Activated T-cell treated with anti-CD3 and anti-CD28 coated beads, Interleukin-2, amount 50 U/mL, for 4 hours (primary cell): ENCODE results near the gene ACKR2. TPM values are rescaled to one million over a fixed set of nuclear protein-coding genes. Genes with fewer than 3 reads are reported as not detected.

Experiments used
- ATAC-seq, 2 donors: fragments of 200-7000 bp; cut with Tn5 transposase; one replicate each; pipeline ENCODE4 v1.10.0; 2021
- DNase-seq: peaks from one replicate; pipeline ENCODE4 v3.0.0-alpha.2; 2020
- H3K27me3 Mint-ChIP-seq: one replicate; pipeline ENCODE4 v1.8.0; 2021; ENCODE audit warnings: low read depth, mixed read lengths
- H3K36me3 Mint-ChIP-seq: one replicate; pipeline ENCODE4 v1.8.0; 2022; ENCODE audit warnings: mixed read lengths; ENCODE audit not compliant: insufficient read depth
- H3K4me1 Mint-ChIP-seq: one replicate; pipeline ENCODE4 v1.8.0; 2021; ENCODE audit warnings: low read depth, mixed read lengths
- H3K4me3 Mint-ChIP-seq: one replicate; pipeline ENCODE4 v1.8.0; 2021; ENCODE audit warnings: mild to moderate bottlenecking, moderate library complexity, mixed read lengths
- H3K9me3 Mint-ChIP-seq: one replicate; pipeline ENCODE4 v1.8.0; 2021; ENCODE audit warnings: mixed read lengths
- total RNA-seq, 3 donors: library from RNA; stranded (reverse); gene quantifications; one replicate each; pipeline ENCODE4 v1.2.1, GENCODE V29; 2021

ACKR2 gene
- total RNA-seq, 3 donors from 2014 or later: 0.13 to 0.56 (median 0.14) TPM

DNA sequence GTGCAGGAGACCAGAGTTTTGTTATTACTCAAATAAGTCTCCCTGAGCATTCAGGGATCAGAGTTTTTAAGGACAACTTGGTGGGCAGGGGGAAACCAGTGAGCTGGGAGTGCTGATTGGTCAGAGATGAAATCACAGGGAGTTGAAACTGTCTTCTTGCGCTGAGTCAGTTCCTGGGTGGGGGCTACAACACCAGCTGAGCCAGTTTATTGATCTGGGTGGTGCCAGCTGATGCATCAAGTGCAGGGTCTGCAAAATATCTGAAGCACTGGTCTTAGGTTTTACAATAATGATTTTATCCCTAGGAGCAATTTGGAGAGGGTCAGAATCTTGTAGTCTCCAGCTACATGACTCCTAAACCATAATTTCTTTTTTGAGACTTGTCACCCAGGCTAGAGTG, 82.9 kb downstream of the ACKR2 start:
- Mint-ChIP-seq H3K36me3 (no peaks in the 10 kb centered on the region), H3K27me3 (peaks cover 15% of the 10 kb centered on the region), H3K4me3 (no peak overlapping the region), H3K9me3 (no peaks in the 10 kb centered on the region), H3K4me1 (no peaks in the 10 kb centered on the region)
- ATAC-seq: no peak
- DNase-seq: no peak

- no peaks in the 10 kb centered on the region for H3K9me3 Mint-ChIP-seq
- H3K4me3 Mint-ChIP-seq: no peak overlapping the region
- H3K27me3 Mint-ChIP-seq: peaks cover 12% of the 10 kb centered on the region
- no peaks in the 10 kb centered on the region for H3K36me3 Mint-ChIP-seq
- ATAC-seq: no peak
- no peak for DNase-seq
- no peaks in the 10 kb centered on the region for H3K4me1 Mint-ChIP-seq
Observed at GRCh38 chr3:42892807-42893206, 83.6 kb downstream of the ACKR2 start.

DNA sequence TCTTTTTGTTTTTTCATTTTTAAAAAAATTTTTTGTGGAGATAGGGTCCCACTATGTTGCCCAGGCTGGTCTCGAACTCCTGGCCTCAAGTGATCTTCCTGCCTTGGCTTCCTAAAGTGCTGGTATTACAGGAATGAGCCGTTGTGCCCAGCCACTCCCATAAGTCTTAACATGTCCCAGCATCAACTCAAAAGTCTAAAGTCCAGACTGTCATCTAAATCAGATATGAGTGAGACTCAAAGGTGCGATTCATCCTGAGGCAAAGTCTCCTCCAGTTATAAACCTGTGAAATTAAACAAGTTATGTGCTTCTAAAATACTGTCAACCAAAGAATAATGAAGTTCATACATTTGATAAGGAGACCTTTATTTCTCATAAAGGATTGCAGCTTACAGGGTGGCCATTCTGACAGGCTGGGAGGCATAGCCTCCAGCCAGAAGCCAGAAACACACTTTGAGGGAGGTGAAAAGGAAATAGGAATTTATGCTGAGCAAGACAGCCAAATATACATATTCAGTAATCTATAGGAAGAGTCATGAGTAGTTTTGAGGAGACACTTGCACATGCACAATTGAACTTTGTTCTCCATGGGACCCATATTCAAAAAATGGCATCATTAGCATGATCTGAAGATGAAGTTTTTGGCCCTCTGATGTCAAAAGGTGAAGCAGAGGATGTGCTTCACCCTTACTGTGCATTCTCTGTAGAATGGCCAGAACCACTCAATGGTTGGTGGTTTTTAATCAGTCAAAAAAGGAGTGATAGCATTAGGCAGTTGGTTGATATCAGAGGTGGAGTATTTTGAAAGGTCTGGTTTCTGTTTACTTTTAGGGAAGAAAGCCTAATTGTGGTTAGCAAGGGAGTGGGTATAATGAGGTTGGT, 85.7 kb downstream of the ACKR2 start:
- DNase-seq (no peak), ATAC-seq (no peak)
- Mint-ChIP-seq H3K27me3 (peaks cover 6% of the 10 kb centered on the region), H3K36me3 (no peaks in the 10 kb centered on the region), H3K4me3 (no peak overlapping the region), H3K9me3 (no peaks in the 10 kb centered on the region), H3K4me1 (no peaks in the 10 kb centered on the region)

DNA sequence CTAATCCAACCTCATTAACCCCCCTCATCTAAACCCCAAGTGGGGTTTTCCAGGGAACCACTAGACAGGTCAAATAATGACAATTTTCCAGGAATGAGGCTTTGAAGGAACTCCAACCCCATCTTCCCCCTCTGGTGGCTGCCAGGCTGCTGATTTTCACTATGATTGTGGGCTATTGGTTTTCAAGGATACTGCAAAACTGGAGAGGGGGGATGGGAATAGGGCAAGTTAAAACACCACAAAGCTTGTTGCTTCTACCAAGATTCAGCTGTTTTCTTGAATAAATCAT, 86.3 kb downstream of the ACKR2 start:
- no peaks in the 10 kb centered on the region for H3K9me3 Mint-ChIP-seq
- DNase-seq: no peak
- H3K27me3 Mint-ChIP-seq: peaks cover 7% of the 10 kb centered on the region
- H3K4me3 Mint-ChIP-seq: no peak overlapping the region
- no peak for ATAC-seq
- H3K4me1 Mint-ChIP-seq: no peaks in the 10 kb centered on the region
- H3K36me3 Mint-ChIP-seq: no peaks in the 10 kb centered on the region

DNA sequence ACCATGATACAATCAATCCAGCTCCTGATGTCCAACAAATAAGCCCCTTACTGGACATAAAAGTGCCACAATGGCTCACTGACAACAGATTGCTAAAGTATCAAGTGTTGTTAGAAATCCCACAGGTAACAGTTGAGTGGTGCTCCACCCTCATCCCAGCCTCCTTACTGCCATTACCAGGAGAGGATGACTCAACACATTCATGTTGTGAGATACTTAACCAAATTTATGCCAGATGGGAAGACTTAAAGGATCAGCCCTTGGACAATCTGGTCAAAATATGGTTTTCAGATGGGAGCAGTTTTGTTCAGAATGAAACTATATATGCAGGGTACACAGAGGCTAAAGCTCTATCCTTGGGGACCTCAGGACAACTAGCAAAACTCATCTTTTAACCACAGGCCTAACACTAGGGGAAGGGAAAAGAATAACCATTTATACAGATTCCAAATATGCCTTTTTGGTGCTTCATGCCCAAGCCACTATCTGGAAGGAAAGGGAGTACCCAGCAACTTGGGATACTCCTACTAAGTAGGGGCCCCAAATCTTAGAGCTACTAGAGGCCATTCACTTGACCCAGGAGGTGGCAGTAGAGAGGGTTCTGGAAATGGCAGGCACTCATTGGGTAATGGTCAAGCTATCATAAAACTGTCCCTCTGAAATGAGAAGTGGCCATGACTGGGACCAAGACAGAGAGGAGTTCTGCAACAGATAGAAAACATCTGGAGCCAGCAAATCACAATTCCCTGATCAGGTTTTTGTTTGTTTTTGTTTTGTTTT, 89.8 kb downstream of the ACKR2 start:
- DNase-seq (no peak), ATAC-seq (no peak)
- H3K9me3 Mint-ChIP-seq: peaks cover 5% of the 10 kb centered on the region
- peaks cover 3% of the 10 kb centered on the region for H3K27me3 Mint-ChIP-seq
- H3K4me3 Mint-ChIP-seq: no peak overlapping the region
- H3K36me3 Mint-ChIP-seq: no peaks in the 10 kb centered on the region
- H3K4me1 Mint-ChIP-seq: no peaks in the 10 kb centered on the region

GRCh38 chr3:42900226-42901072, 91.2 kb downstream of the ACKR2 start:
- peaks cover under 1% of the 10 kb centered on the region for H3K4me1 Mint-ChIP-seq

DNA sequence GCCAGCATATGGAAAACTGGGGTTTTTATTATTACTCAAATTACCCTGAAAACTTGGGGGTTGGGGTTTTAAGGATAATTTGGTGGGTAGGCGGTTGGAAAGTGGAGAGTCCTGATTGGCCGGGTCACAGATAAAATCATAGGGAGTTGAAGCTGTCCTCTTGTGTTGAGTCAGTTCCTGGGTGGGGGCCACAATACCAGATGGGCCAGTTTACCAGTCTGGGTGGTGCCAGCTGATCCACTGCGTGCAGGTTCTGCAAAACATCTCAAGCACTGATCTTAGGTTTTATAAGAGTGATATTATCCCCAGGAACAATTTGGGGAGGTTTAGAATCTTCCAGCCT, 91.8 kb downstream of the ACKR2 start:
- no peak overlapping the region for H3K4me3 Mint-ChIP-seq
- peaks cover 20% of the 10 kb centered on the region for H3K27me3 Mint-ChIP-seq
- H3K4me1 Mint-ChIP-seq: peaks cover 4% of the 10 kb centered on the region
- ATAC-seq (no peak), DNase-seq (no peak)
- H3K36me3 Mint-ChIP-seq: peaks cover 2% of the 10 kb centered on the region
- H3K9me3 Mint-ChIP-seq: peaks cover 12% of the 10 kb centered on the region

More at GRCh38 chr3:42900226-42901072, 91.2 kb downstream of the ACKR2 start:
- Mint-ChIP-seq H3K27me3 (peaks cover 15% of the 10 kb centered on the region), H3K9me3 (peaks cover 12% of the 10 kb centered on the region), H3K36me3 (peaks cover 2% of the 10 kb centered on the region), H3K4me3 (no peak overlapping the region)
- no peak for ATAC-seq
- DNase-seq: no peak

DNA sequence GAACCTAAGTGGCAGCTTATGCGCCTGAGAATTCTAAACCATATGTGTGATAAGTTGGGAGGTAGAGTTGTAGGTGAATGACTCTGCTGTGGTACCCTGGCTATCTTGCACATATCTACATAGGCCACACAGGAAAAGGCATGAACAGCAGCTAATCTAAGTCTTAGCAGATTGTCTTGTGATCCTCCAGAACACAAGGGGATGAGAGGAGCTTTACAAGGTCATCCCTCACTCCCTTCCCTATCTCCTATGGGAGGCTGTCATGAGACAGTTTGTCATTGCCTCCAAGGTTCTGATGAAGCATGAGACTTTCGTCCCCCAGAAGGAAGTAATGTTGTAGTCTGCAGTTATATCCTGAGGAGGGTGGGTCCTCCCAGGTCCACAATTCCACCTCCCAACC, 93.0 kb downstream of the ACKR2 start:
- DNase-seq (no peak), ATAC-seq (no peak)
- Mint-ChIP-seq H3K27me3 (peaks cover 30% of the 10 kb centered on the region), H3K4me1 (peaks cover 8% of the 10 kb centered on the region), H3K4me3 (no peak overlapping the region), H3K36me3 (peaks cover 4% of the 10 kb centered on the region), H3K9me3 (peaks cover 12% of the 10 kb centered on the region)

DNA sequence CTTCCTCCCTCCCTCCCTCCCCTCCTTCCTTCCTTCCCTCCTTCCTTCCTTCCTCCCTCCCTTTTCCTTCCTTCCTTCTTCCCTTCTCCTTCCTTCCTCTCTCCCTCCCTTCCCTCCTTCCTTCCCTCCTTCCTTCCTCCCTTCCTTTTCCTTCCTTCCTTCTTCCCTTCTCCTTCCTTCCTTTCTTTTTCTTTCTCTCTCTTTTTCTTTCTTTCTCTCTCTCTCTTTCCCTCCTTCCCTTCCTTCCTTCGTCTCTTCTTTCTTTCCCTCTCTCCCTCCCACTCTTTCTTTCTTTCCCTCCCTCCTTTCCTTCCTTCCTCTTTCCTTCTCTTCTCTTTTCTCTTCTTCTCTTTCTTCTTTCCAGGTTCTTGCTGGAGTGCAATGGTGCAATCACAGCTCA, 94.8 kb downstream of the ACKR2 start:
- peaks cover 12% of the 10 kb centered on the region for H3K9me3 Mint-ChIP-seq
- H3K27me3 Mint-ChIP-seq: peaks cover 40% of the 10 kb centered on the region
- no peak overlapping the region for H3K4me3 Mint-ChIP-seq
- H3K4me1 Mint-ChIP-seq: peaks cover 8% of the 10 kb centered on the region
- H3K36me3 Mint-ChIP-seq: peaks cover 4% of the 10 kb centered on the region
- ATAC-seq (no peak), DNase-seq (no peak)

DNA sequence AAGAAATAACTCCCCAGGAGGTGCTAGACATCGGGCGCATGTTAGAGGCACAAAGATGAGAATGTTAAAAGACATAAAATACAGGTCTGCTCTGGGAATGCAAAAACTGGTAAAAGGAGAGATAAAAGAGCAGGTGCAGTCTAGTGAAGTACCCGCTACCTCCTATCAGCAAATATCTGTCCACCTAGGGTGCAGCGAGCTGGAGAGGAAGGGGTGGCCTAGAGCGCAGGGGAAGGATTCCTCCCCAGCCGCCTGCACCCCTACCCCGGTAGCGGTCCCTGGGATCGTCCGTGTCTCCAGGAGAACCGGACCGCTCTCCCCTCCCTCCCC, 96.5 kb downstream of the ACKR2 start:
- H3K9me3 Mint-ChIP-seq: peaks cover 12% of the 10 kb centered on the region

GRCh38 chr3:42906070-42906847, 97.0 kb downstream of the ACKR2 start, which contains the start of gene ZNF662:
ZNF662 (plus strand) TSS chr3:42906142; CDS start chr3:42908115, 1,973 bp downstream.
- ATAC-seq: peak; percentile 78 to 84
- H3K36me3 Mint-ChIP-seq: peaks cover 4% of the 10 kb centered on the region
- peaks cover 37% of the 10 kb centered on the region for H3K27me3 Mint-ChIP-seq

More for the DNA sequence above, 96.5 kb downstream of the ACKR2 start:
- peaks cover 8% of the 10 kb centered on the region for H3K4me1 Mint-ChIP-seq
- no peak for DNase-seq
- peak overlapping the region; percentile 63 for H3K4me3 Mint-ChIP-seq
- peaks cover 37% of the 10 kb centered on the region for H3K27me3 Mint-ChIP-seq
- peaks cover 4% of the 10 kb centered on the region for H3K36me3 Mint-ChIP-seq
- no peak for ATAC-seq

DNA sequence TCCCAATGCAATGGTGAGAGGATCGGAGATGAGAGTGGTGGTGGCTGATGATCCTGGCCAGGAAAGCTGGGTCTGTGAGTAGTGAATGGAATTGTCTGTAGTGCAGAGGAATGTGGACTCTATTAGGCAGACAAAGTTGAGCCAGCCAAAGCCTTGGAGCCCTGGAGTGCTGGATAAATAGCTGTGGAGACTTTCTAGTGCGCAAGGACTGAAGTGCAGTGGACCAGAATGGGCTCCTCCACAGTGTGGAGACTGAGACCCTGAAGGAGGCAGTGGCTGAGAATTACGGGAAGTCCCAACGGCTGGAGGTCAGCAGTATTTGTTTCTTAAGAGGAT, 97.6 kb downstream of the ACKR2 start:
- peaks cover 12% of the 10 kb centered on the region for H3K9me3 Mint-ChIP-seq
- peaks cover 37% of the 10 kb centered on the region for H3K27me3 Mint-ChIP-seq
- DNase-seq (no peak), ATAC-seq (no peak)
- H3K4me3 Mint-ChIP-seq: peak overlapping the region; percentile 35
- peaks cover 4% of the 10 kb centered on the region for H3K36me3 Mint-ChIP-seq
- peaks cover 8% of the 10 kb centered on the region for H3K4me1 Mint-ChIP-seq

More at GRCh38 chr3:42906070-42906847, 97.0 kb downstream of the ACKR2 start, which contains the start of gene ZNF662:
- Mint-ChIP-seq H3K9me3 (peaks cover 12% of the 10 kb centered on the region), H3K4me3 (peak within 1 kb of the TSS; percentile 63), H3K4me1 (peaks cover 8% of the 10 kb centered on the region)
- DNase-seq: peak; percentile 6

- H3K4me1 Mint-ChIP-seq: peaks cover 8% of the 10 kb centered on the region
- peaks cover 37% of the 10 kb centered on the region for H3K27me3 Mint-ChIP-seq
- H3K4me3 Mint-ChIP-seq: no peak overlapping the region
- H3K36me3 Mint-ChIP-seq: peaks cover 4% of the 10 kb centered on the region
- peaks cover 17% of the 10 kb centered on the region for H3K9me3 Mint-ChIP-seq
- DNase-seq (no peak), ATAC-seq (no peak)
Observed at GRCh38 chr3:42908675-42909074, 99.4 kb downstream of the ACKR2 start.

DNA sequence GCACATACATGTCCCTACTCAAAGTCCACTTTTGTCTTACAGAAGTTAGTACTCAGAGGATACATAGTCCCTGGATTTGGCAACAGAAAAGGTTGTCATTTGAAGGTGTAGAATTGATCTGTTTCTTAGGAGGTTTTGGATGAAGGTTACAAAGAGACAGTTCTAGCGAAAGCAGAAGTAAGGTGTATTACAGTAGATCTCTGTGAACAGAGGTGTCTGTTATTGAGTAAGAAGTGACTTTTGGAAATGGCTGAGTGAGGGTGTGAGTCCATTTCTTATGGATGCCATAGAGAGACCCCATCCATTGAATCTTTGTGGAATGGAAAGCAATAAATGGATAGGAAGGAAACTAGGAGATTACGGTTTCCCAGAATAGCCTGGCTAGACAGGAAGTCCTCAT, 102.3 kb downstream of the ACKR2 start:
- no peak overlapping the region for H3K4me3 Mint-ChIP-seq
- H3K9me3 Mint-ChIP-seq: peaks cover 28% of the 10 kb centered on the region
- ATAC-seq: no peak
- H3K27me3 Mint-ChIP-seq: peaks cover 17% of the 10 kb centered on the region
- DNase-seq: no peak
- peaks cover 3% of the 10 kb centered on the region for H3K4me1 Mint-ChIP-seq
- peaks cover 8% of the 10 kb centered on the region for H3K36me3 Mint-ChIP-seq
